ENCODE results near the gene SLC15A3.

Gene SLC15A3

DNA sequence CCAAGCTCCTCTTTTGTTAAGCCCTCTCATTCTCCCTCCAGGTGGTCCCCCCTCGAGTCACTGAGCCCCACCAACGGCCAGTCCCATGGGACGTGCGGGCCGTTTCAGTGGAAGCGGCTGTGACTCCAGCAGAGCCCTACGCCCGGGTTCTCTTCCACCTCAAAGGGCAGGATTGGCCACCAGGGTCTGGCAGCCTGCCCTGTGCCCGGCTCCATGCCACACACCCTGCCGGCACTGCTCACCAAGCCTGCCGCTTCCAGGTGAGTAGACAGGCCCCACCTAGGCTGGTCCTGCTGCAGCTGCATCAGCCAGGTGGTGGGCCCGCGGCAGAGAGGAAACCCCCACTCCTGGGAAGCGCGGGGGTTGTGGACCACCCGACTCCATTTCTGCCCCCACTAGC, 24.4 kb downstream of the SLC15A3 start:
- no peak for DNase-seq

DNA sequence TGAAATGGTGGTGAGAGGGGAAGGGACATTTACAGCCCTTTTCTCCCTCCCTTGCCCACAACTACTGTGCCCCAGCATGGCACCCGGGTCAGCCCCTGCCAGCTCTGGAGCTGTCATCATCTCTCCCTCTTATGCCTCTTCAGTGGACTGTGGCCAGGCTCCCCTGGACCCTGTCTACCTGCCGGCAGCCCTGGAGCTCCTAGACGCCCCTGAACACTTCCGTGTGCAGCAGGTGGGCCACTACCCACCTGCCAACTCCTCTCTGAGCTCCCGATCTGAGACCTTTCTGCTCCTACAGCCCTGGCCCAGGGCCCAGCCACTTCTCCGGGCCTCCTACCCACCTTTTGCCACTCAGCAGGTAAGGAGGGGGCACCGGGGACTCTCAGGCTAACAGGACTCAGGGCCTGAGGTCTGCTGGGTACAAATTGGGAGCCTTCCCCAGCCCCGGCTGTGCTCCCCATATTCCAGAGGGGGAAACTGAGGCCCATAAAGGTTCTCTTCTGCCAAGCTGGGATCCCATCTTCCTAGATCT, 24.8 kb downstream of the SLC15A3 start:
- no peak for DNase-seq

DNA sequence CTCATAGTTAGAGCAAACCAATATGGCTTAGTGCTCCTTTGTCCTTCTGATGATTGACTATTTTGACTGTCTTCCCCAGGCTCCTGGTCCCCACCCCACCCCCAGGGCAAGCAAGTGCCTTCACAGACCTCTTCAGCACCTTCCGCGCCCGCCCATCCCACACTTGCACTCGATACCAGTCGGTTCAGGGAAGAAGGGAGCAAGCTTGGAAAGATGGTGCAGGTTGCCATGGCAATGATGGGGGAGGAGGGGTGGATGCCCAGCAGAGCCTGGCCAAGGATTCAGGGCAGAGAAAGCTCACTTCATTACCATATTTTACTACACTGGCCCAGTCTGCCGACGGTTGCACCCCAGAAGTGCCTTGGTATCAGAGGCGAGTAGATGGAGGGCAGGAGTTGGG, 25.5 kb downstream of the SLC15A3 start:
- DNase-seq, result no peak

DNA sequence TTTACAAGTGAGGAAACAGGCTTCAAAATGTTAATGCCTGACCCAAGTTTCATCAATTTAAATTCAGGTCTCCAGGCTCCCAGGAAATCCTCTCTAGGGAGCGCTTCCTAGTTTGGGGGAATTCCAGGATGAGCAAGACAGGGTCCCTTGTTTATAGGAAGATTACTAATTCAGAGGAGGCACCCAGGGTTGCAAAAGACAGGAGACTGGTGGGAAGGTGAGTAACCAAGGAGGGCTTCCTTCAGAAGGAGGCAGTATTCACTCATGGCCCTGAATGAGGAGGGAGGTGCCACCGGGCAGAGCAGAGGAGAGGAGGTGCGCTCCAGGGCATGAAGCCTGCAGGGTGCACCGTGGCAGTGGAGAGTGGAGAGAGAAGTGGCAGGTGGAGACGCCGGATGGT, 26.1 kb downstream of the SLC15A3 start:
- no peak for DNase-seq

DNA sequence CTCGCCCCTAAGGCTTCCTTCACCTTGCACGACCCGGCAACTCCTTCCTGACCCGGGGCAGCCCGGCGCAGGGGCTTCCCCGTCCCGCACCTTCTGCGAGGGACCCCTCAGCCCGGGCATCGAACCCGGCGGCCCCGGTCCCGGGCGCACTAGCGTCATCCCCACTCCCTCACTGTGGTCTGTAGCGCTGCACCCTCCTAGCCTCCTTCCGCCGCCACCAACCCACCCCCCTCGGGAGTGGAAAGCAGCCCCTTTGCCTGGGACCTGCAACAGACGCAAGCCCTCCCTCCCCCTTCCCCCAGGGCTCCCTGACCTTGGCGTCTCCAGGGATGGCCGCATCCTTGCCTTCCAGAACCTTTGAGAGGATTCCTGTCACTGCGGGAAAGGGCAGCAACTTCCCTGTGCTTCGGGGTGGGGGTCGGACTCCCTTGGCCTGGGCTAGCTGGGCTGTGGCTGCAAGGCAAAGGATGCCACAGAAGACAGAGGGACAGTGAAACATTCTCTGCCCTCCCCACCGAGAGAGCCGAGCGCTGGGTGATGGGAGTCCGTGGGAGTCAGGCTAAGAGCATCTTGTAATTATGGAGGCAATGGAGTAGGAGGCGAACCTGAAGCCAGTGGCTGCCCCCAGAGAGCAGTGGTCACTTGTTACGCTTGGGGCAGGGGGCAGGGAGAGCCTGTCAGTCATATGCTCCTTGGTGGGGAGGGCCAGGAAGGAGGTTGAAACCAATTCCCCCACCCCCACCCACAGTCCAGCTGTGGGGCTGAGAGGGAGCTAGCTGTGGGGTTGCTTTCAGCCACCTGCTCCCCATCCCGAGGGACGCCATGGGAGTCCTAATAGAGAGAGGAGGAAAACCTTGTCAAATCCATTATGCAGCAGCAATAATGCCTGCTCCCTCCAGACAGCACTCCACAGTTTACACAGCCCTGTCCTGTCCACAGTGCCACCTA, 26.8 kb downstream of the SLC15A3 start:
- no peak for DNase-seq

- DNase-seq, result no peak
Observed at GRCh38 chr11:60924110-60924905, 27.7 kb downstream of the SLC15A3 start, which contains the start of gene TMEM132A. Gene TMEM132A (plus strand): TSS chr11:60924460. CDS start chr11:60924634, 174 bp downstream.

DNA sequence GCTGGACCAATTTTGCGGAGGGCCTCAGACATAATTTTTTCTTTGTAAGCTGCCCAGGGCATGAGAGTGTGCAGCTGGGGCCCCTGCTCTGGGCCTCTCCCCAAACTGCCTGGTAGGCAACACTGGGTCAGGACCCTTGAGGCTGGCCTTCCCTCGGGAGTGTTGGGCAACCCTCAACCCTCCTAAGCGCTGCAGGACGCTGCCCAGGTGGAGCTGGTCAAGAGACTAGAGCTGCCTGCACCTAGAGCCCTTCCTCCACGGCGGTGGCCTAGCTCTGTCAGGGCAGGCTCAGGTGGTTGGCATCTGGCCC, 28.2 kb downstream of the SLC15A3 start:
- no peak for DNase-seq

DNA sequence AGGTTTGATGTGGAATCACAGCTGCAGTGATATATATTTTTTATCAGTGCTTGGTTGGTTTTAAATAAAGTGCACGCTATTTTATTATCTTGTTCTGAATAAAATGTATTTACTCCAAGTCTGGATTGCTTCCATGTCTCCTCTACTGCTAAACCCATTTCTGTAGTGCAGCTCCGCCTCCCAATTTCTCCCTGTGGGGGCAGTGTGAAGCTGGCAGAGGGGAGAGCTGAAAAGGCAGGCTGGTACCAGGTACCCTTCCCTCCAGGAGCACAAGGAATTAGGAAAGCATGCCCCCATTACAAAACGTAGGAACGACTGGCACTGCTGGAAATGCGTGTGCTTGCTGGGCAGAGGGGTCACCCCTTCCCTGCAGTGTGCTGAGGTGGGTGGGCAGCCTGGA, 28.6 kb downstream of the SLC15A3 start:
- no peak for DNase-seq

- DNase-seq, result no peak
Observed at GRCh38 chr11:60922906-60923305, 29.1 kb downstream of the SLC15A3 start.

DNA sequence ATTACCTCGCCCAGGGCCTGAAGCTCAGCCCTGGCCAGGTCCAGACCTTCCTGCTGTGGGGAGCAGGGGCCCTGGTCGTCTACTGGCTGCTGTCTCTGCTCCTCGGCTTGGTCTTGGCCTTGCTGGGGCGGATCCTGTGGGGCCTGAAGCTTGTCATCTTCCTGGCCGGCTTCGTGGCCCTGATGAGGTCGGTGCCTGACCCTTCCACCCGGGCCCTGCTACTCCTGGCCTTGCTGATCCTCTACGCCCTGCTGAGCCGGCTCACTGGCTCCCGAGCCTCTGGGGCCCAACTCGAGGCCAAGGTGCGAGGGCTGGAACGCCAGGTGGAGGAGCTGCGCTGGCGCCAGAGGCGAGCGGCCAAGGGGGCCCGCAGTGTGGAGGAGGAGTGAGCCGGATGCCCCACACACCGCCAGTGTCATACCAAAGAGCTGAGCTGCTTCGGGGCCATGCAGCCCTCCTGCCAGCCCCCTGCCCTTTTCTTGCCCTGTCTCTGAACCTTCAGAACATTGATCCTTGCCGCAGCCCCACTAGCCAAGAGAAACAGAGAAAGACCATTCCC, 30.1 kb downstream of the SLC15A3 start:
- no peak for DNase-seq

DNA sequence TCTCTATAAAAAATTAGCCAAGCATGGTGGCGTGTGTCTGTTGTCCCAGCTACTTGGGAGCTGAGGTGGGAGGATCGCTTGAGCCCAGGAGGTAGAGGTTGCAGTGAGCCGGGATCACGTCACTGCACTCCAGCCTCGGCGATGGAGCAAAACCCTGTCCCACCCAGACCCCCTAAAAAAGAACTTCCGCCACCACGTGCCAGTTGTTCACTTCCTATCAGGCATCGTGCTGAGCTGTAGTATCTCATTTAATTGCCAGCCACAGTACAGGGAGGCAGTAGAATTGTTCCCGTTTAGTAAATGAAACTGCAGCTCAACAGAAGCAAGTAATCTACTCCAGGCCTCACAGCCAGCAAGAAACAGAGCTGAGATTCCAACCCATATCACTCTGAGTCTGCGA, 30.7 kb downstream of the SLC15A3 start:
- DNase-seq, result no peak

- DNase-seq, result no peak
Observed at GRCh38 chr11:60919956-60920355, 32.0 kb downstream of the SLC15A3 start.

DNA sequence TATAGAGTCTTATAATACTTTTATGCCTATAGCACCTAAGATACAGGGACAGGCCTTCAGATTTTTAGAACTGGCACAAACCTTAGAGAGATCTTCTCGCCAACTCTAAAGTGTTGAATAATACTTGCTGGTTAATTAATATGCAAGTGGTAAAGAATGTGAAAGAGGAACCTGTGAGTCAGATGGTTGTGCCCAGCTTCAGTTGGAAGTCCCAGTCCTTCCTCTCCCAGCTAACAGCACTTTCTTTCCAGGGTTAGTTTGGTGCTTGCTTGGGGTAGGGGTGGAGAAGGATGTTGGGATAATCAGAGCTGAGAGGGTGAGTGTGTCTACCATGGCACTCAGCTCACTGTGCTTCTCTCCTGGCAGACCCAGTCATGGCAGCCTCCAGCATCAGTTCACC, 32.7 kb downstream of the SLC15A3 start:
- no peak for DNase-seq

DNA sequence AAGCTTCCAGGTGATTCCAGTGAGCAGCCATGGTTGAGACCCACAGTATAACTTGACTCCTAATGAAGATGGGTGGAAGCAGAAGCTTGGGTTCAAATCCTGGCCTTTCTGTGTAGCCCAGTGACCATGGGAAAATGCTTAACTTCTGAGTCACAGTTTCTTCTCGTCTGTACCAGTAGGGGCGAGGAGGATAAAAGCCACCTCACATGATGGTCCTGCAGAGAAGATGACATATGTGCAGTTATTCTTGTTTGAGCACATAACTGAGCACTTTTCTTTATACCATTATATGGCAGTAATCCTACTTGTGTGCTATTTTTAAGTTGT, 33.1 kb downstream of the SLC15A3 start:
- no peak for DNase-seq

DNA sequence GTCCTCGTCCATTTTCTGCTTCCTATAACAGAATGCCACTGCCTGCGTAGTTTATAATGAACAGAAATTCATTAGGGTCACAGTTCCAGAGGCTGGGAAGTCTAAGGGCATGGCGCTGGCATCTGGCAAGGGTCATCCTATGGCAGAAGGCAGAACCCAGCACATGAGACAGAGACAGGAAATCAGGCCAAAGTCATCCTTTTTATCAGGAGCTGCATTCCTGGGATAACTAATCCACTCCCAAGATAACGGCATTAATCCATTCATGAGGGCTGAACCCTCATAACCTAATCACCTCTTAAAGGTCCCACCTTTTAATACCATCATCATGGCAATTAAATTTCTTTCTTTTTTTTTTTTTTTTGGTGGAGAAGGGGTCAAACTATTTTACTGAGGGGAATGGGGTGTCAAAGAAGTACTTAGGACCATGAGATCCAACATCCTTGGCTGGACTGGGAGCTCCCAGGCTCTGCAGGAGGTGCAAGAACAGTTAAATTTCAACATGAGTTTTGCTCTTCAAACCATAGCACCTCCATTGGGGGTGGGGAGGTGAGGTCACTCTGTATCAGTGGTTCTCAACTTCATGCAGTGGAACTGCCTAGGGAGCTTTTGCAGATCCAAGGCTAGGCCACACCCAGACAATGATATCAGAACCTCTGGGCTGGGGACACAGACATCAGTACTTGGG, 33.6 kb downstream of the SLC15A3 start:
- no peak for DNase-seq

DNA sequence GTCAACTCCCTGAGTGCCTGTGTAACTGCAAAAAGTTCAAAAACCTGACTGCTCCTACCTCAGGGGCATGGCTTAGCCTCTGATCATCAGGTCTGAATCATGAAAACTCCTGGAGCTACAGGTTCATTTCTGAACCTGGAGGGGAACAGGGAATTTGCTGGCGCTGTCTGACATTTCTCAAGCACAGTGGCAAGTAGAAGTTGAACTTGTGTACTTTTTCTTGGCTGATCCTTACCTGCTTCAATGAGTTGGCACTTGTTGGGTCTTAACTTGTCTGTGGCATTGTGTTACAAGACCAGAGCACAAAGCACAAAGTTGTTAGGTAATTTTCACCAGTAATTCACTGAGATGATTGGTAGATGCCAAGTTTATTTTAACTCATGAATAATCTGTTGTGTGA, 34.7 kb downstream of the SLC15A3 start:
- no peak for DNase-seq

GRCh38 chr11:60916669-60917206, 35.2 kb downstream of the SLC15A3 start:
- DNase-seq, result peak; percentile 50

GRCh38 chr11:60915248-60915914, 36.6 kb downstream of the SLC15A3 start:
- DNase-seq, result peak; percentile 89

- no peak for DNase-seq
Observed at GRCh38 chr11:60914633-60915247, 37.2 kb downstream of the SLC15A3 start.

- peak; percentile 95 for DNase-seq
Observed at GRCh38 chr11:60913793-60914632, 38.0 kb downstream of the SLC15A3 start, which contains the start of gene TMEM109. Gene TMEM109 (plus strand): TSS chr11:60914158. CDS start chr11:60919694, 5,536 bp downstream.
